Effector CD8-positive, alpha-beta T cell (primary cell): ENCODE results near the gene BLVRA.
"Not testable (repeated sequence)": the region's sequence is repeated elsewhere in the genome, so short reads cannot be mapped to it uniquely, and the experiment has no call there.

Source experiments
- DNase-seq: peaks from one replicate; lab custom pipeline; 2025; lab: John Stamatoyannopoulos, UW
- total RNA-seq, 4 experiments: gene quantifications; one replicate each; lab custom pipeline; 2026; lab: John Stamatoyannopoulos, UW

The BLVRA gene
- 12.5 to 16.1 (median 14.1) reads per million in 4 experiments for total RNA-seq

- DNase-seq = peak; percentile 46
Measured at GRCh38 chr7:43758029-43758821, at the start of gene BLVRA. Gene BLVRA, plus strand, starts transcription at chr7:43758680. Its CDS starts 12,479 bp downstream, at chr7:43771159.

DNA sequence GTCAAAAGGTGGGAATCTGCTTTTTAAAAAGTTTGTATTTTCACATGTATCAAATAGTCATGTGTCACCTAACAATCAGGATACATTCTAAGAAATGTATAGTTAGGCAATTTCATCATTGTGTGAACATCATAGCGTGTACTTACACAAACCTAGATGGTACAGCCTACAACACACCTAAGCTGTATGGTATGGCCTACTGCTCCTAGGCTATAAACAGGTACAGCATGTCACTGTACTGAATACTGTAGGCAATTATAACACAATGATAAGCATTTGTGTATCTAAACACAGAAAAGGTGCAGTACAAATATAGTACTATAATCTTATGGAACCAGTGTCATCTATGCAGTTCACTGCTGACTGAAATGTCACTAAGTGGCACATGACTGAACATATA, 47.0 kb upstream of the BLVRA start:
- no peak for DNase-seq

DNA sequence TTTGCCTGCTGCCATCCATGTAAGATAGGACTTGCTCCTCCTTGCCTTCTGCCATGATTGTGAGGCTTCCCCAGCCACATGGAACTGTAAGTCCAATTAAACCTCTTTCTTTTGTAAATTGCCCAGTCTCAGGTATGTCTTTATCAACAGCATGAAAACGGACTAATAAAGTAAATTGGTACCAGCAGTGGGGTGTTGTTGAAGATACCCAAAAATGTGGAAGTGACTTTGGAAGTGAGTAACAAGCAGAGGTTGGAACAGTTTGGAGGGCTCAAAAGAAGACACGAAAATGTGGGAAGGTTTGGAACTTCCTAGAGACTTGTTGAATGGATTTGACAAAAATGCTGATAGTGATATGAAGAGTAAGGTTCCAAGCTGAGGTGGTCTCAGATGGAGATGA, 42.5 kb upstream of the BLVRA start:
- DNase-seq = not testable (repeated sequence)

DNA sequence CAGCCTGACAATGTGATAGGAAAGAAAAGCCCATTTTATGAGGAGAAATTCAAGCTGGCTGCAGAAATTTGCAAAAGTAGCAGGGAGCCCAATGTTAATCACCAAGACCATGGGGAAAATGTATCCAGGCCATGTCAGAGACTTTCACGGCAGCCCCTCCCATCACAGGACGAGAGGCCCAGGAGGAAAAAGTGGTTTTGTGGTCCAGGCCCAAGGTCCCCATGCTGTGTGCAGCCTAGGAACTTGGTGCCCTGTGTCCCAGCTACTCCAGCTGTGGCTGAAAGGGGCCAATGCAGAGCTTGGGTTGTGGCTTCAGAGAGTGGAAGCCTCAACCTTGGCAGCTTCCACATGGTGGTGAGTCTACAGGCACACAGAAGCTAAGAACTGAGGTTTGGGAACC, 41.9 kb upstream of the BLVRA start:
- DNase-seq = no peak

GRCh38 chr7:43721193-43721806, 37.2 kb upstream of the BLVRA start:
- no peak for DNase-seq

- DNase-seq = no peak
Measured at GRCh38 chr7:43723007-43723341, 35.5 kb upstream of the BLVRA start.

- DNase-seq = no peak
Measured at GRCh38 chr7:43725251-43725650, 33.2 kb upstream of the BLVRA start.

GRCh38 chr7:43726466-43726865, 32.0 kb upstream of the BLVRA start:
- no peak for DNase-seq

GRCh38 chr7:43727003-43727402, 31.5 kb upstream of the BLVRA start:
- DNase-seq = no peak

- DNase-seq = no peak
Measured at GRCh38 chr7:43727494-43727893, 31.0 kb upstream of the BLVRA start.

- DNase-seq = peak; percentile 64
Measured at GRCh38 chr7:43729214-43729923, 29.1 kb upstream of the BLVRA start, which contains the start of gene COA1. Gene COA1, minus strand, starts transcription at chr7:43729523. Its CDS starts 80,909 bp downstream, at chr7:43648614.

GRCh38 chr7:43729924-43730248, 28.6 kb upstream of the BLVRA start:
- no peak for DNase-seq

DNA sequence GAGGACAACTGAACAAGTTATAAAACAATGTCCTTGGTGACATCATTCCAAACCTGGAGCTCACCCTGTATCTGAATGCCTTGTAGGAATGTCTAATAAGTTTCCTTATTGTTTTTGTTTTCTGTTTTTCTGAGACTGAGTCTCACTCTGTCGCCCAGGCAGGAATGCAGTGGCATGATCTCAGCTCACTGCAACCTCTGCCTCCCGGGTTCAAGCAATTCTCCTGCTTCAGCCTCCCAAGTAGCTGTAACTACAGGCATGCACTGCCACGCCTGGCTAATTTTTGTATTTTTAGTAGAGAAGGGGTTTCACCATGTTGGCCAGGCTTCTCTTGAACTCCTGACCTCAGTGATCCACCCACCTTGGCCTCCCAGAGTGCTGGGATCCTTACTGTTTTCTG, 27.0 kb upstream of the BLVRA start:
- not testable (repeated sequence) for DNase-seq

DNA sequence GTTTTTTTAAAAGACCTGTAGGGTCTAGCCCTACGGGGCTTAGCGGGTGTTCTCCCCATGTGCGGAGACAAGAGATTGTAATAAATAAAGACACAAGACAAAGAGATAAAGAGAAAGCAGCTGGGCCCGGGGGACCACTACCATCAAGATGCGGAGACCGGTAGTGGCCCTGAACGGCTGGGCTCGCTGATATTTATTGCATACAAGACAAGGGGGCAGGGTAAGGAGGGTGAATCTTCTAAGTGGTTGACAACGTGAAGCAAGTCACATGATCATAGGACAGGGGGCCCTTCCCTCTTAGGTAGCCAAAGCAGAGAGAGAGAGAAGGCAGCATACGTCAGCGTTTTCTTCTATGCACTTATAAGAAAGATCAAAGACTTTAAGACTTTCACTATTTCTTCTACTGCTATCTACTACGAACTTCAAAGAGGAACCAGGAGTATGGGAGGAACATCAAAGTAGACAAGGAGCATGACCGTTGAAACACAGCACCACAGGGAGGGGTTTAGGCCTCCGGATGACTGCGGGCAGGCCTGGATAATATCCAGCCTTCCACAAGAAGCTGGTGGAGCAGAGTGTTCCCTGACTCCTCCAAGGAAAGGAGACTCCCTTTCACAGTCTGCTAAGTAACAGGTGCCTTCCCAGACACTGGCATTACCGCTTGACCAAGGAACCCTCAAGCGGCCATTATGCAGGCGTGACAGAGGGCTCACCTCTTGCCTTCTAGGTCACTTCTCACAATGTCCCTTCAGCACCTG, 23.7 kb upstream of the BLVRA start:
- DNase-seq = not testable (repeated sequence)

DNA sequence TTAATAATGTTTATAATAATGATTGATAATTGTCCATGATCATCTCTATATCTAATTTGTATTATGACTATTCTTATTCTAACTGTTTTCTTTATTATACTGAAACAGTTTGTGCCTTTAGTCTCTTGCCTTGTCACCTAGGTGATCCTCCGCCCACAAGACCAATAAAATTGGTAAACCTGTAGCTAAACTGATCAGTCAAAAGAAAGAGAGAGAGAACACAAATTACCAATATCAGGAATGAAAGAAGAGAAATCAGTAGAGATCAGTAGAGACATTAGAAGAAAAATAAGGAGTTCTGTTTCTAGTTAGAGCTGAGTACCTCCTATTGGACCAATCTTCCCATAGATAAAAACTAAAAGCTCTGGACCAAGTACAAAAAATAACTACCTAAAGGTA, 23.1 kb upstream of the BLVRA start:
- DNase-seq = no peak

- no peak for DNase-seq
Measured at GRCh38 chr7:43735802-43736603, 22.5 kb upstream of the BLVRA start.

DNA sequence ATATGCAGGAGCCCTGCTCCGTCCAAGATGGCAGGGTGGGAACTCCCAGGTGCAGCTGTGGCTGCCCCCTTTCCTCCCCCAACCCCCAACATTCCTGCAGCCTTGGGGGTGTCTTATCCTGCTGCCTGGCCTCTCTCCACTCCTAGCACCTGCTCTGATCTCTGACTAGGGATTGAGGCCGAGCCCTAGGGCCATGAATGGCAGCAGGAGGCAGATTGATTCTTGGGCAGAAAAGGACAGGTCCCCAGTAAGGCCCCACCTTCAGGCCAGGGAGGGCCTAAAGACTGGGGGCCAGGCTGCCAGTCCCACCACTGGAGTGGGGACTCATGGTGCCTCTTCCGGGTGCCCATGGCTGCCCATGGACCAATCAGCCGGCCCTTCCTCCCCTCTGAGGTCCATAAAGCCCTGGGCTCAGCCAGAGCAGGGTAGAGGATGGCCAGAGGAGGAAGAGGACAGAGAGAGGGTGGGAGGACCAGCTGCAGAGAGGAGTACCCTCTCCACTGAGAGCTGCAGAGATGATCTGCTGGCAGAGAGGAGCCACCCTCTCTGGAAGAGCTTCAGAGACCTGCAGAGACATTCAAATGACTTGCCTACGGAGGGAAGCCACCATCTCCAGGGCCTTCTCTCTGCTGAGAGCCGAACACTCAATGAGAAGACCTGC, 20.9 kb upstream of the BLVRA start:
- no peak for DNase-seq

DNA sequence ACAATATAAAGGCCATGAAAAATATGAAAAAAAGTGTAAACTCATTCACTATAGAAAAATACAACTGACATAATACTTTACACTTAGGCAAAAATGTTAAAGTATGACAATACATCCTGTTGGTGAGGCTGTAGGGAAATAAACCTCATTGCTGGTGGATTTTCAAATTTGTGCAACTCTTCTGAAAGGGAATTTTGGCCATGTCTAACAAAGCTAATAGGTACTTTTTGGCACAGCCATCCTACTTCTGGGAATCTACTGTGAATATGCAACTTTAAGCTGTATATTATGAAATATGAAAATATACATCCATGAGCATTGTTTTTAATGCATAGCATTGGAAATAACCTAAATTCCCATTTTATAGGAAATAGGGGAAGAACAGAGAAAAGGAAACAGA, 15.8 kb upstream of the BLVRA start:
- no peak for DNase-seq

- no peak for DNase-seq
Measured at GRCh38 chr7:43747328-43748105, 11.0 kb upstream of the BLVRA start.

DNA sequence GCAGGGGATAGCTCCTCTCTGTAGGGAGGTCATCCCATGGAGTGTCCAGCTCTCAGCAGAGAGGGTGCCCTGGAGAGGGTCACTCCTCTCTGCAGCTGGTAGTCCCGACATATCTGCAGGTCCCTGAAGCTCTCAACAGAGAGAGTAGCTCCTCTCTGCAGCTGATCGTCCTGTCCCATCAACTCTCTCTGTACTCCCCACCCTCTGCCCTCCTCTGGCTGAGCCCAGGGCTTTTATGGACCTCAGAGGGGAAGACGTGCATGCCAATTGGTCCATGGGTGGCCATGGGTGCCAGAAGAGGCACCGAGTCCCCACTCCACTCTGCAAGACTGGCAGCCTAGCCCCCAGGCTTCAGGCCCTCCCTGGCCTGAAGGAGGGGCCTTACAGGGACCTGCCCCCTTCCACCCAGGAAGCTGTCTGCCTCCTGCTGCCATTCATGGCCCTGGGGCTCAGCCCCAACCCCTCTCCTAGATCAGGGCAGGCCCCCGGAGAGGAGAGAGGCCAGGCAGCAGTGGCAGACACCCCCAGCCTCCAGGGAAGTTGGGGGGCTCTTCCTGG, 9.0 kb upstream of the BLVRA start:
- DNase-seq = no peak
